Cerebellar nuclear complex (tissue), 1 donor: ENCODE measurements around the gene CAMTA2.

Source experiments
- DNase-seq, 2 experiments: peaks; one replicate each; lab custom pipeline; 2025; lab: John Stamatoyannopoulos, UW

The CAMTA2 gene

GRCh38 chr17:5002121-5002788, 14.8 kb upstream of the CAMTA2 start:
- DNase-seq = no peak

GRCh38 chr17:5000237-5000639, 12.8 kb upstream of the CAMTA2 start:
- DNase-seq = no peak

DNA sequence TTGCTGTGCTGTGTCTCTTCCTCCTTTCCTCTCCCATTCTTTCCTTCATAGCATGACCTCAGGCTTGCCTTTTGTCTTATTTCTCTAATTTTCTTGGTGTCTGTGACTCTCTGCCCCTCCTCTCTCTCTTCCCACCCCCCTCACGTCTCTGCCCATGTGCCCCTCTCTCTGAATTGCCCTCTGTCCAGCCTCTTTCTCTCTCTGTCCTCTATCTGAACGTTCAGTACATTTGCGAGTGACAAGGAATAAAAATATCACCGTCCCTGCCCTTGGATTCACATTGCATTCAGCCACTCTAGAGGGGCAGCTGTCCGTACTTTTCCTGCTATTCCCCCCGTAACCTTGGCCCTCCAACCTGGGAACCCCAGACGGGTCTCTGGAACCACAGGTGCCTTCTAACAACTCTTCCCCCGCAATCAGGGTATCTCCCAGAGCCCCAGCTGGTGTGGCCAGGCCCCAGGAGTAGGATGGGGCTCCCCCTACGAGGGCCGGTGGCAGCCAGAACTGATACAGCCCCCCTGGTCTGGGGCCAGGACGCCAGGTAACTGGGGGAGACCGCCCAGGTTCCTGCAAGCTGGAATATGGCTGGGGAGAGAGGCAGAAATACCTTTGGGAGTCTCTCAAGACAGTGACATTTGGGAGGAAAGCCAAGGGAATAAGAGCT, 12.1 kb upstream of the CAMTA2 start:
- DNase-seq = no peak

- no peak for DNase-seq
Measured at GRCh38 chr17:4998732-4999429, 11.4 kb upstream of the CAMTA2 start.

DNA sequence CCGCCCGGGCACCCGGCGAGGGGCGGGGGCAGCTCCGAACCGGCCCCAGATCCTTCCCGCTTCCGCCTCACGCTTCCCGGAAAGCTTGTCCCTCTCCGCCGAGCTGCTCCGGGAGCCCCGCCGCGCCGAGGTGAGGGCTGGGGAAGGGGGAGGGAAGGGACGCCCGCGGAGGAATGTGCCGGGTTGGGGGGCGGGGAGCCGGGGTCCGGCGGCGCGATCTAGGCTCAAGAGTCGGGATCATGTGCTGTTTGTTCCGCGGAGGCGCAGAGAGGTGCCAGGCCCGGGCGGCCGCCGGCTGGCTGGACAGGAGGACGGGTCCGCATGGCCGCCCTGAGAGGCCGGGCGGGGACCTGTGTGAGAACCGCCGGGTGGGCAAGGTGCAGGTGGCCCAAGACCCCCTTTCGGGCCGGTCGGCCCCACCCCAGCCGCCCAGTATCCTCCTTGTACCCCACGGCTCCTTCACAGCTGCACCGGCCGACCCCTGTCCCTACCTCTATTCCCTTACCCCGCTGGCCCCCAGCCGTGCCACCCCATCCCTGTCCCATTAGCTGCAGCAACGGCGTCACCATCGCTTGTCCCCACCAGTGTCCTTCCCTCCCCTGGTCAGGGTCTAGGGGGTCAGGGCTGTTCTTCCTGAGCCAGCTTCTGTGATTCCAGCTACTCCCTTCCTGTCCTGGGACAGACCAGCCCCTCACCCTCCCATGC, 10.7 kb upstream of the CAMTA2 start:
- DNase-seq = no peak

DNA sequence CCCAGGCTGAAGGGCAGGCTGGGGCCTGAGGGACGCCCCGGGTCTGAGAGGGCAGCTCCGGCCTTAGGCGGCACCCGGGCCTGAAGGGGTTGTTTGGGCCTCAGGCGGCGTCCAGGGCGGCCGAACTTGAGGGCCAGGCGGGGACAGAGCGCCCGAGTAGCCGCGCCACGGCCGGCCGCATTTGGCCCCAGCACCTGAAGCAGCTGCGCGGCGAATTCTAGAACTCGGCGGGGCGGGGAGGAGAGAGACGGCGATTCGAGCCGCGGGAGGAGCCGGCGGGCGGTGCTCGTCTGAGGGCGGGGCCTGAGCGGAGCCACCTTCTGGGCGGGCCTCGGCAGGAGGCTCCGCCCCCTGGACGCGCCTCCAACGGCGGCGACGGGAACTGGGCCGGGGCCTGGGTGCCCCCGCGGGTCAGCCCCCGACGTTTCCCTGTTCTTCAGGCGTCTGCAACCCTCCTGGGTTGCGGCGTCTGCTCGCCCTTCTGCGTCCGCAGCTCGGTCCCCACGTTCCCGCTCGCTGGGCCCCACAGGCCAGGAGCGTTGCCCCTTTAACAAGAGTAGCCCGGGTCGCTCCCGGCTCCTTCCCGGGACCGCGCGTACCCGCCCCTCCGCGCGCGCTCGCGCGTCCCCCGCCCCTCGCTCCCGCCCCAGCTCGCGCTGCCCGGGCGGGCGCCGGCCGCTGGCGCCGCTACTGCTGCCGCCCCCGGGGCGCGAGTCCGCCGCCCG, 10.0 kb upstream of the CAMTA2 start, which contains the start of the genes INCA1 and KIF1C:
INCA1 (minus strand) TSS at position 221 of the 725 bp plus-strand sequence. CDS start 3,085 bp downstream, outside the sequence.
KIF1C (plus strand) TSS at position 649 of the 725 bp plus-strand sequence. CDS start 2,297 bp downstream, outside the sequence.
- peak in 1 of 2 experiments; percentile 63 for DNase-seq

DNA sequence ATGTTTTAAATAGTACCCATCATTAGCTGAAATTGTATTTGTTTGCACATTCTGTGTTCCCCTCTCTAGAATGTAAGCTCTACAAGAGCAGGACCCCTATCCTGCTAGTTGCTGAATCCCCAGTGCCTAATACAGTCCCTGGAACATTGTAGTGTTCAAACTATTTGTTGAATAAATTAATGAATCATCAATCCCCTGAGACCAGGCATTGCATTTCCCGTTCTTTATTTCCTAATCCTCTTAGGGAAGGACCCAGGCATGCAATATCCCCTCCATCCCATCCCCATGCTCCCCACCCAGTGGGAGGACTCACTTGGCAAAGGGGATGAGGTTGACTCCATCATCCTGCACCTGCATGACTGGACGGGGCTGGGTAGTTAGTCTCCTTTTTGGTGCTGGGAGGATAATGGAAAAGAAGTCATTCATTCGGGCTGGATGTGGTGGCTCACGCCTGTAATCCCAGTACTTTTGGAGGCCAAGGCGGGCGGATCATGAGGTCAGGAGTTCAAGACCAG, 6.7 kb upstream of the CAMTA2 start:
- DNase-seq = no peak

DNA sequence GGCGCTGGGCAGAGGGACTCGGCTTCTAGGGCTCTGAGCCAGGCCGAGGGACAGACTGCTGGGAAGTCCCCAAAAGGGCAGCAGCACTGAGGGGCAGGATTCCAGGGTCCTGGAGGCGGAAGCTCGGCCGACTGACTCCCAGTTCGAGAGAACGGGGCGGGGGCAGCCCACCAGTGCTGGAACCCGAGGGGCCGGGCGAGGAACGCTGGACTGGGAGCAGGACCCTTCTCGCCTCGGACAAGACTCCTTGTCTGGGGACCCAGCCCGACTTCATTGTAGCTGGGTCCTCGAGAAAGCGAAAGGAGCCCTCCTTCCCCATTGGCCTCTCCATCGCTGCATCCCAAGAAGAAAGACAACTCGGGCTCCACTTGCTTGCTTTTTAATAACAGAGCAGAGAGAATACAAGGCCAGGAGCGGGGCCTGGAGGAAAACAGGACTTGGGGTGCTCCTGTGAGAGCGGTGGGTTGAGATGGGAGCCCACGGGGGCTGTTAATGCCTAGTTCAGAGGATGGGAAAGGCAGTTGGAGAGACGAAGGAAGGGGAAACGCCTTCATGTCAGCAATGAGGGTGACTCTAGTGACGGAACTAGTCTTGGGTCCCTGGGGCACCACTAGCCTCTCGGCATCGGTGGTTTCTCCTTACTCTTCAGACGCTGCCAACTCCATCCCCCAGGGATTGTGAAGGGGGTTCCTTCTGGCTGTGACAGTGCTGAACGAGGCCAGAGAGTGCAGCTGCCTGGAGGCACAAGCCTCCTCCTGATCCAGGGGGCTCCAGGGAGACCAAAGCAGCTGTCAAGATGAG, 492 bp upstream of the CAMTA2 start:
- DNase-seq = no peak

GRCh38 chr17:4986403-4986802, 1.1 kb downstream of the CAMTA2 start:
- no peak for DNase-seq

- DNase-seq = no peak
Measured at GRCh38 chr17:4982305-4982704, 5.2 kb downstream of the CAMTA2 start.

GRCh38 chr17:4980644-4981216, 6.7 kb downstream of the CAMTA2 start:
- DNase-seq = no peak

GRCh38 chr17:4978726-4979125, 8.7 kb downstream of the CAMTA2 start:
- DNase-seq = no peak

DNA sequence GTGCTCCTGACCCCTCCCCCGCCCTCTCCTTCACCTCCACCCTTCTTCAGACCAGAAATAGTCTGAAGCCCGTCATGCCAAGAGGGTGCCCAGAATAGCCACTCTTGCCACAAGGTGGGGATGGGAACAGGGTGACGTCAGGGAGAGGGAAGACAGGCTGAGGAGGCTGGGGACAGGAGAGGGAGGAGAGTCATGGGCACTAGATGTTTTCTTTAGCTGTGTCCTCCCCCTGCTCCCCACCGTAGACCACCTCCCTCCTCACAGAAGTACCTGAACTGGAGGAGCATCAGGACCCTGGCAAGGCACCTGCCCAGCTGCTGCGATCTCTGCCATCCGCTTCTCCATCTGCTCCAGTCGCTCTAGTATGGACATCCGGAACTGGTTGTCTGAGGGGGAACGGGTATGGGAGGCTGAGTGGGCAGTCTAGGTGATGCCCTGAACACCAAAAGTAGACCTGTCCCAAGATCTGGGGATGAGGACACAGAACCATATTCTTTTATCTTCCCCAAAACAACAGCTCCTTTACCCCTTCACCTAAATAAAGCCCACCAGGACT, 13.3 kb downstream of the CAMTA2 start:
- DNase-seq = no peak

DNA sequence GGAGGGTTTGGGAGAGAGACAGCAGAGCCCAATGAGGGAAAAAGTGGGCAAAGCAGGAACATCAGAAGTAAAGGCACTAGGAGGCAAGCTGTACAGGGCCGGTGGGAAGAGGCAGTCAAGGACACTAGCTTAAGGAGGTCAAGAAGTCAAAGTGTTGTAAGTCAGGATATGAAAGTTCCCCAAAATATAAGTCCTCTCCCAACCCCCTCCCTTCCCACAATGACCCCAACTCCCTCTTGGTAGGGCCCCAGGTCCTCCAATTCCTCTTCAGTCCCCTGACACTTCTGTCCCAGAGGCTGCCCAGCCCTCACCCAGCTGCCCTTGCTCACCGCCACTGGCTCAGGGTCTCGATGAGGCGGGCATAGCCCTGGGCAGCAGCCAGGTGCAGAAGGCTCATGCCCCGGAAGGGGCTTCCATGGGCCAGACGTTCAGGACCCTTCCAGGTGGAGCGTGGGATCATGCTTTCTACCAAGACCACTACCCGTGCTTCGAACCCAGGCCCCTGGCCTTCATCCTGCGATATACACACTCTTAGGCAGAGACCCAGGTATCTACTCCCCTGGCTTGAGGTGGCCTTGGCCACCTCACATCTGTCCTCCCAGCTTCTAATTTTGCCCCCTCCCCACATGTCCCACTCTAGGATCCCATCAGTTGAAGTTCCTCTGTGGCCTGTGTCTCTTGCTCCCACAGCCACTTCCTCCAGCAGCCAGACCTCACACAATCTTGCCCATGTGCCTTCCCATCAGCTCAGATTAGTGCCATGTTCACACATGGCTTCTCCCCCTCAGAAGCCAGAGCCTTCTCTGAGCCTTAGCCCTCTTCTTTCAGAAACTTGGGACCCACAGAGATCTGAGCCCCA, 14.0 kb downstream of the CAMTA2 start:
- no peak for DNase-seq

GRCh38 chr17:4972752-4973151, 14.7 kb downstream of the CAMTA2 start:
- DNase-seq = no peak

GRCh38 chr17:4972322-4972721, 15.2 kb downstream of the CAMTA2 start:
- no peak for DNase-seq

- DNase-seq = no peak
Measured at GRCh38 chr17:4971826-4972225, 15.6 kb downstream of the CAMTA2 start.

DNA sequence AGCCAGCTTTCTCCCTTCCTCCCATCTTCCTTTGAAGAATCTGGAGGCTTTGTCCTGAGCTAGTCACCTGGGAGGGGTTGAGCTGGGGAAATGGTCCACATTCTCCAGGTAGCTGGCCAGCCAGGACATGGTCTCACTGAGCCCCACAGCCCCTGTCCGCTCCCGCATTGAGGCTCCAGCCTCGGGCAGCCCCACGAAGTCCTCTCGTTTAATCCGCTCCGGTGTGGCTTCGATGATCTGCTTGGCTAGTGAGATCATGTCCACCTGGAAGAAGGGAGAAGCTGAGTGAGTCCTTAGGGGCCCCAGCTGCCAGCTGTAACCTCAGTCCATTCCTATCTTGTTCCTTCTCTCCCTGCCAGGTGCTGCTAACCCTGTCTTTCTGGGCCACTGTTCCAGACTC, 17.2 kb downstream of the CAMTA2 start:
- no peak for DNase-seq
